Activated T-helper 2 cell treated with anti-CD3 and anti-CD28 coated beads, Interferon-gamma antibody, Interleukin-2, Interleukin-4, amounts not matched to agents 10 μg/mL and 5 μg/mL and 100 μg/mL, durations not matched to agents 14 hours and 24 hours and 36 hours (primary cell): ENCODE results near the gene SRL. TPM values are rescaled to one million over a fixed set of nuclear protein-coding genes. Genes with fewer than 3 reads are reported as not detected.

ENCODE experiments used
- DNase-seq: peaks from one replicate; pipeline ENCODE4 v3.0.0; 2021; ENCODE audit warnings: low spot score
- H3K27ac Mint-ChIP-seq: one replicate; pipeline ENCODE4 v1.8.0; 2021; ENCODE audit warnings: mixed read lengths
- H3K27me3 Mint-ChIP-seq: one replicate; pipeline ENCODE4 v1.8.0; 2021; ENCODE audit warnings: low read depth, mixed read lengths
- H3K36me3 Mint-ChIP-seq: one replicate; pipeline ENCODE4 v1.8.0; 2021; ENCODE audit warnings: low read depth, mixed read lengths
- H3K4me1 Mint-ChIP-seq: one replicate; pipeline ENCODE4 v1.8.0; 2021; ENCODE audit warnings: low read depth, mixed read lengths
- H3K4me3 Mint-ChIP-seq: one replicate; pipeline ENCODE4 v1.8.0; 2021; ENCODE audit warnings: low read depth, mild to moderate bottlenecking, moderate library complexity, mixed read lengths
- H3K9me3 Mint-ChIP-seq: one replicate; pipeline ENCODE4 v1.8.0; 2021; ENCODE audit warnings: mixed read lengths
- intact Hi-C: fragments of 100-400 bp; cut with micrococcal nuclease; formaldehyde crosslinking; loops from one replicate; pipeline ENCODE4 v1.15.1; 2023
- total RNA-seq: library from RNA; stranded (reverse); gene quantifications from 2 replicates; pipeline ENCODE4 v1.2.3, GENCODE V29; 2022

Gene SRL
- total RNA-seq, 1 donor from 2014 or later = not detected

GRCh38 chr16:4202615-4203345, 39.1 kb downstream of the SRL start:
- intact Hi-C loops = no loop called here
- DNase-seq = no peak
- Mint-ChIP-seq H3K27ac (no peak overlapping the region), H3K4me1 (peaks cover 4% of the 10 kb centered on the region), H3K4me3 (no peak overlapping the region), H3K27me3 (peaks cover 7% of the 10 kb centered on the region), H3K9me3 (no peaks in the 10 kb centered on the region), H3K36me3 (no peaks in the 10 kb centered on the region)

DNA sequence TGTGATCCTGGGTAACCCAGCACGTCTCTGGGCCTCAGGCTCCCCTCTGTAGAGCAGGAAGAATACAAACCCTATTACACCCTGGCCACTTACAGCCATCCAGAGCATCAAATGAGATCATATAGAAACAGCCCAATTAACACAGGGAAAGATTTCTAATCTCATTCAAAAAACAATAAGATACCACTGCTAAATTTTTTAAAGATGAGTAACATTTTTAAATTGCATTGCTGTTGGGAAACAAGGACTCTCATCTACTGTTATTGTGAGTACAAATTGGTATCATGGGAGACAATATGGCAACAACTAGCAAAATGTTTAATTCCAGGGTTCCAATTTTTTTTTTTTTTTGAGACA, 41.1 kb downstream of the SRL start:
- Mint-ChIP-seq H3K36me3 (no peaks in the 10 kb centered on the region), H3K27me3 (peaks cover 6% of the 10 kb centered on the region), H3K4me3 (no peak overlapping the region), H3K27ac (no peak overlapping the region), H3K9me3 (no peaks in the 10 kb centered on the region), H3K4me1 (peaks cover 2% of the 10 kb centered on the region)
- no peak for DNase-seq
- intact Hi-C loops = no loop called here

DNA sequence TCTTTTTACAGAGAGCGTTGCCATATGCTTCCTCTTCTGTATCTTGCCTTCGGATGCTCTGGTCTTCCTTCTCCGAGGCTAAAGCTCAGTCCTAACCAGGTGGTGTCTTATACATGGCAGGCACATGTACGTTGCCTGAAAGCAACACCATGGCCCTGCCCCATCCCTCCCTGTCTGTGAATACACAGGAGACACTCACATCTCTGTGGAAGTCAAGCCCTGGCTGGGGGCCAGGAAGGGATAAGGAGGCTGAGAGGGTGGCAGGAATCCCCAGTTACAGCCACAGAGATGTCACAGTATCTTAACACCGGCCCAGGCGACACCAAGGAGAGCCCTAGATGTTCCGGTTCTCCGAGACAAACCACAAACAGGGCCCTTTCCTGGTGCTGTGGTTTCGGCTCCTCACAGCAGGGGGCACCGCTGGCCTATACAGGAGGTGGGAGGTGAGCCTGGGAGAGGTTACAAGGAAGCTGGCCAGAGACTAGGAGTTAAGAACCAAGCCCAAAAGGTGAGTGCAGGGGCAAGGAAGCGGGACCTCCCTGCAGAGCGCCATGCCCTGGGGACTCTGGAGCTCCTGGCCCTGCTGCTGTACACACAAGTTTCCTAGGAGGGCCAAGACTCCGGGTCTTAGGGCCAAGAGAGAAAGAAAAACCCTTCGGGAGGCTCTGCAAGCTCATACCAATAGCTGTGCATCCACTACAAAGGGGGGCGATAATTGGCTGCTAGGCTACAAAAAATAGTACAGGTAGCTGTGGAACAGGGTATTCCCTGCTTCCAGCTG, 41.7 kb downstream of the SRL start:
- intact Hi-C loops = no loop called here
- no peaks in the 10 kb centered on the region for H3K36me3 Mint-ChIP-seq
- DNase-seq = no peak
- H3K4me1 Mint-ChIP-seq = peaks cover 2% of the 10 kb centered on the region
- H3K27me3 Mint-ChIP-seq = peaks cover 6% of the 10 kb centered on the region
- no peaks in the 10 kb centered on the region for H3K9me3 Mint-ChIP-seq
- H3K27ac Mint-ChIP-seq = no peak overlapping the region
- no peak overlapping the region for H3K4me3 Mint-ChIP-seq

- H3K4me1 Mint-ChIP-seq = peaks cover 2% of the 10 kb centered on the region
- intact Hi-C loops = no loop called here
- no peak overlapping the region for H3K27ac Mint-ChIP-seq
- no peak for DNase-seq
- peaks cover 6% of the 10 kb centered on the region for H3K27me3 Mint-ChIP-seq
- H3K9me3 Mint-ChIP-seq = no peaks in the 10 kb centered on the region
- H3K4me3 Mint-ChIP-seq = no peak overlapping the region
- H3K36me3 Mint-ChIP-seq = no peaks in the 10 kb centered on the region
Measured at GRCh38 chr16:4198816-4199215, 43.1 kb downstream of the SRL start.

DNA sequence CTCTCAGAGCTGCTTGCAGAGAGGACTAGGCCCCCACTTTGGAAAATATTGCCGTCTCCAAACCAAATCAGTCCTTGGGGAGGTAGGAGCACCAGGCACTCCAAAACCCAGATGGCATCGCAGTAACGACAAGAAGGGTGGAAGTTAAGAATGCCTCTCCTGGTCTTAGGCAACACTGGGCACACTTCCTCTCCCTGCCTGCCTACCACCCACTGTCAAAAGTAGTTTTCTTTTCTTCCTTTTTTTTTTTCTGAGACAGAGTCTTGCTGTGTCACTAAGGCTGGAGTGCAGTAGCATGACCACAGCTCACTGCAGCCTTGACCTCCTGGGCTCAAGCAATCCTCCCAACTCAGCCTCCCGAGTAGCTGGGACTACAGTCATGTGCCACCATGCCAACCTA, 47.2 kb downstream of the SRL start:
- DNase-seq = no peak
- intact Hi-C loops = no loop called here
- no peaks in the 10 kb centered on the region for H3K27me3 Mint-ChIP-seq
- H3K9me3 Mint-ChIP-seq = no peaks in the 10 kb centered on the region
- H3K4me1 Mint-ChIP-seq = no peaks in the 10 kb centered on the region
- H3K36me3 Mint-ChIP-seq = no peaks in the 10 kb centered on the region
- no peak overlapping the region for H3K27ac Mint-ChIP-seq
- H3K4me3 Mint-ChIP-seq = no peak overlapping the region

- no peak overlapping the region for H3K4me3 Mint-ChIP-seq
- DNase-seq = no peak
- no peaks in the 10 kb centered on the region for H3K36me3 Mint-ChIP-seq
- H3K9me3 Mint-ChIP-seq = no peaks in the 10 kb centered on the region
- H3K27me3 Mint-ChIP-seq = peaks cover 5% of the 10 kb centered on the region
- no peaks in the 10 kb centered on the region for H3K4me1 Mint-ChIP-seq
- H3K27ac Mint-ChIP-seq = no peak overlapping the region
- intact Hi-C loops = no loop called here
Measured at GRCh38 chr16:4193920-4194319, 48.0 kb downstream of the SRL start.

GRCh38 chr16:4192206-4192605, 49.7 kb downstream of the SRL start:
- no peaks in the 10 kb centered on the region for H3K36me3 Mint-ChIP-seq
- peaks cover 7% of the 10 kb centered on the region for H3K27me3 Mint-ChIP-seq
- no peak for DNase-seq
- H3K4me1 Mint-ChIP-seq = no peaks in the 10 kb centered on the region
- no peak overlapping the region for H3K4me3 Mint-ChIP-seq
- no peaks in the 10 kb centered on the region for H3K9me3 Mint-ChIP-seq
- no peak overlapping the region for H3K27ac Mint-ChIP-seq
- intact Hi-C loops = no loop called here

DNA sequence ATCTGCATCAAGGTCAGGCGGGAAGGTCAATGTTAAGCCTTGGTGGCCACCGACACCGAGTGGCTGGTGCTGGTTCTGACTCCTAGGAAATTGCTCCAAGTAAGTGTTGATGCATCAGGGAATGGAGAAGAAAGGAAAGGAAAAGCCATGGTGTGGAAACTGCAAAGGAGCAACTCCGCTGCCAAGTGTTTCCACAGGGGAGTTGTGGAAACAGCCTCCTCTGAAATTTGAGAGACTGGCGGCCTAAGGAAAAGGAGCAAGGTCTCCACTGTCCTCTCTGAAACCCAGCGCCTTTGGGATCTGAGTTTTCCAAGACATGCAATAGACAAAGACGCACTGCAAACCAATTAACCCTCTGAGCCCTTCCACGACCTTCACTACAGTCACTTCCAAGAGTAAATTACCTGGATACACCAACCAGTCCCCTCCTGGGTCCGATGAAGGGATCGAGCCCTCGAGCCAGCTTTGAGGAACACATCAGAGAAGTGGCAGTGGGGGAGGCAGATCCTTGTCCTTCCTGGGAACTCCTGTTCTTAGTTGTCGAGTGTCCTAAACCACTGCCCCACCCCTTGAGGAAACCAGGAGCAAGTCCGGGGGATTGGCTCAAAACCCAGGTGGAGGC, 51.1 kb downstream of the SRL start:
- no peaks in the 10 kb centered on the region for H3K36me3 Mint-ChIP-seq
- intact Hi-C loops = no loop called here
- no peak for DNase-seq
- H3K27ac Mint-ChIP-seq = no peak overlapping the region
- no peak overlapping the region for H3K4me3 Mint-ChIP-seq
- H3K9me3 Mint-ChIP-seq = no peaks in the 10 kb centered on the region
- no peaks in the 10 kb centered on the region for H3K4me1 Mint-ChIP-seq
- peaks cover 8% of the 10 kb centered on the region for H3K27me3 Mint-ChIP-seq

DNA sequence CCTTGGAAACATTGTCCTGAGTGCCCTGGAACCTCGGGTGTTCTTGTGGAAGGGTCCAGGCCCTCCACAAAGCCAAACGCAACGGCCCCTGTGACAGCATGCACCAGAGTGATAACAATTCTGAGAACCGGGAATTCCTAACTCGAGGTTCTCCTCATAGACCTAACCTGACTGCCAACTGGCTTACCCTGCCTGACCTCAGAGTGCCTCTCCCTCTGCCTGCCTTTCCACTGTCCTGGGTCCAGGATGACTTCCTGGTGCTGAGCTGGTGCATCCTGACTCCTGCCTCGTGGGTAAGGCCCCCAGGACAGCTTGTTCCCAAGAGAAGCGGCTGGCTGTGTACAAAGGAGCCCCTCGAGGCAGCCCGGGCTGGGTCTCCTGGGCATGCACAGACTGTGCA, 51.8 kb downstream of the SRL start:
- Mint-ChIP-seq H3K27me3 (peaks cover 11% of the 10 kb centered on the region), H3K4me3 (no peak overlapping the region), H3K27ac (no peak overlapping the region), H3K9me3 (no peaks in the 10 kb centered on the region), H3K36me3 (no peaks in the 10 kb centered on the region), H3K4me1 (no peaks in the 10 kb centered on the region)
- DNase-seq = no peak
- intact Hi-C loops = no loop called here

GRCh38 chr16:4184038-4184702, 57.7 kb downstream of the SRL start:
- peak overlapping the region; percentile 72 for H3K4me3 Mint-ChIP-seq
- H3K27me3 Mint-ChIP-seq = peaks cover 11% of the 10 kb centered on the region
- H3K9me3 Mint-ChIP-seq = no peaks in the 10 kb centered on the region
- H3K4me1 Mint-ChIP-seq = peaks cover 4% of the 10 kb centered on the region
- DNase-seq = no peak
- H3K36me3 Mint-ChIP-seq = no peaks in the 10 kb centered on the region
- intact Hi-C loops = loop anchor here (5.0 kb wide), 1 partner anchor 68 kb away; no protein-coding TSS in a partner anchor
- no peak overlapping the region for H3K27ac Mint-ChIP-seq

DNA sequence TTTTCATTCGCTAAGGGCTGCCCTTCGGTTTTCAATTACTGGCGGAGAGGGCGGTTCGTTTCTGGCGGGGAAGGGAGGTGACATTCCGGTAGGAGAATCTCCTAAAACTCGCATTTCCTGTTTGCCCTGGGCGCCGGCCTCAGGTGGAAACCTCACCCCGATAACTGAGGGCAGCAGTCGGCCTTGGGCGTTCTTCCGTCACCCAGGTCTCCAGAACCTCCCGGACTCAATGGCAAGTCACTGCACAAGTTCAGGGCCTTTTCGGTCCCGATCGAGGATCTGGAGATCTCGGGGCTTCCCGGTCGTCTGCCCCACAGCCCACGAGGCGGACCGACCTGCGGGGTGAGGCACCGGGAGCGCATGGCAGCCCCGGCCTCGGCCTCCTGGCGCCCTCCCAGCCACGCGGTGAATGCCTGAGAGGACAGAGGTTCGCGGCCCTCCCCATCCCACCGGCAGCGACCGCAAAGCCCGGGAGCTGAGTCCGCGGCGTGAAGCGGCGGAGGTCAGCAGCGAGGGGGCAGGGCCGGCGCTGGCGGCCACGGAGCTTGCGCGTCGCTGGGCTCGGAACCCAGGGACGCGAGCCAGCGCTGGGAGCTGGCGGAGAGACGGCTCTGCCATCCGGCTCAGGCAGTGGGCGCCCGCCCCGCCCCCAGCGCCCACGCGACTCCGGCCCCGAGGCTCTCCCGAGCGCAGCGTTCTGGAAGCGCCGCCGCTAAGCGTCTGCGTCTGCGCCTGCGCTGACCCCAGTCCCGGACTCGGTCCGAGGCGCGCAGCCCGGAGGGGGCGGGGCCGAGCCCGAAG, 58.4 kb downstream of the SRL start:
- DNase-seq = peak; percentile 87
- Mint-ChIP-seq H3K9me3 (no peaks in the 10 kb centered on the region), H3K36me3 (no peaks in the 10 kb centered on the region), H3K4me1 (peaks cover 4% of the 10 kb centered on the region), H3K27ac (peak overlapping the region; percentile 58), H3K27me3 (peaks cover 10% of the 10 kb centered on the region), H3K4me3 (peak overlapping the region; percentile 74)
- intact Hi-C loops = loop anchor here (5.0 kb wide), 1 partner anchor 69 kb away; no protein-coding TSS in a partner anchor

GRCh38 chr16:4182581-4183236, 59.2 kb downstream of the SRL start:
- peak overlapping the region; percentile 74 for H3K4me3 Mint-ChIP-seq
- intact Hi-C loops = loop anchor here (5.0 kb wide), 1 partner anchor 70 kb away; no protein-coding TSS in a partner anchor
- H3K27me3 Mint-ChIP-seq = peaks cover 10% of the 10 kb centered on the region
- no peaks in the 10 kb centered on the region for H3K36me3 Mint-ChIP-seq
- peak overlapping the region; percentile 58 for H3K27ac Mint-ChIP-seq
- no peaks in the 10 kb centered on the region for H3K9me3 Mint-ChIP-seq
- H3K4me1 Mint-ChIP-seq = peaks cover 4% of the 10 kb centered on the region
- DNase-seq = no peak
